Large intestine (tissue), 3 donors: ENCODE data around the gene RFX8. TPM values are rescaled to one million over a fixed set of nuclear protein-coding genes. Genes with fewer than 3 reads are reported as not detected.
"Not testable (repeated sequence)": the region's sequence is repeated elsewhere in the genome, so short reads cannot be mapped to it uniquely, and the experiment has no call there.

Source experiments
- DNase-seq, 2 donors: peaks; one replicate each; pipeline versions ENCODE4 v3.0.0 to v3.0.0-alpha.2; 2013
- H3K27ac ChIP-seq: one replicate; pipeline ENCODE4 v1.5.1; 2013; ENCODE audit warnings: low read length
- H3K27me3 ChIP-seq: 2 replicates; pipeline ENCODE4 v1.6.1; 2013; ENCODE audit warnings: low read length; ENCODE audit not compliant: control insufficient read depth, insufficient read depth
- H3K36me3 ChIP-seq: 2 replicates; pipeline ENCODE4 v1.6.1; 2013; ENCODE audit warnings: low read length; ENCODE audit not compliant: control insufficient read depth, insufficient read depth
- H3K4me1 ChIP-seq: one replicate; pipeline ENCODE4 v1.6.1; 2013; ENCODE audit warnings: low read length; ENCODE audit not compliant: control insufficient read depth, insufficient read depth
- H3K4me3 ChIP-seq: one replicate; pipeline ENCODE4 v1.5.1; 2013; ENCODE audit warnings: low read length
- H3K9me3 ChIP-seq: one replicate; pipeline ENCODE4 v1.6.1; 2013; ENCODE audit warnings: mild to moderate bottlenecking, low read depth, low read length, moderate library complexity; ENCODE audit not compliant: control insufficient read depth
- WGBS: methylation state at CpG from one replicate; pipeline ENCODE4 v1.1.5; 2013; ENCODE audit warnings: low lambda C conversion rate; ENCODE audit not compliant: insufficient coverage; 5-methylcytosine and 5-hydroxymethylcytosine counted together
- polyA plus RNA-seq: library from polyadenylated mRNA; unstranded; fragments of 120-200 nt; gene quantifications from one replicate; pipeline ENCODE4 v1.2.1, GENCODE V29; 2013

Gene RFX8
- polyA plus RNA-seq, 1 donor = 0.39 TPM

DNA sequence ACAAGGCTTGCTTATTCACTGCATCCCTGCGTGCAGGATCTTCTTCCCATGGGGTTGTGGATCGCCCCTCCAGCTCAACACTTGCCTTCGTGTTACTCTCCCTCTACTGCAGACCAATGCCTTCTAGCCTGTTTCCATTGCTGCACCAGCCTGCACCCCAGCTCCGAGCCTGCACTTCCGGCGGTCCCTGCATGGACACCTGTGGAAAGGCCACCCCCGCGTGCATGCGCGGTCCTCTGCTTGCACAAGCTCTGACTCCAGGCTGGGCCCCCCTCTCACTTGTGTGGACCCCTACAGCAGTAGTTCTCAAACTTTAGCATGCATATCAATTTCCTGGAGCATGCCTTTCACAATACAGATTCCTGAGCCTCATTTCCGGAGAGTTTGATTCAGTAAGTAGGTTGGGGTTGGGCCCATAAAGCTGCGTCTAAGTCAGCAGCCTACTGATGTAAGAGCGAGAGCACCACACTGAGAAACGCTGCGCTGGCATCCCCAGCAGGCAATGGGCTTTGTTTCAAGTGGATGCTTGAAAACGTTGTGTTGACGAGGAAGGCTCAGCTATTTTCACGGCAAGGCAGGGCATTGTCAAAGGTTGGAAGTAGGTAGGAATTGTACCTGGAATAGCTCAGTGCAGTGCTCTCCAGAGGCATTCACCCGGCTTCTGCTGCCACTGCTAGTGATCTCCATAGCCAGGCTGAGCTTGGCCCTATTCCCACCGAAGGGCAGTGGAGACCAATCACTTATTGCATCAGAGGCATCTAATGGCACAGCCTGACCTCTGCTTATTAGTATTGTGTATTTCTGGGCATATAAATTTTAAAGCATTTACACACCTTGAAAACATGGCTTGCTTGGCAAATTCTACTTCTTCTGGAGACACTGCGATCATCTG, 120.2 kb downstream of the RFX8 start:
- Histone ChIP-seq H3K9me3 (no peaks in the 10 kb centered on the region), H3K36me3 (no peaks in the 10 kb centered on the region), H3K4me1 (peaks cover 21% of the 10 kb centered on the region), H3K4me3 (no peak overlapping the region), H3K27ac (no peak overlapping the region), H3K27me3 (no peaks in the 10 kb centered on the region)
- no peak for DNase-seq
- 100% methylated on average over 3 of the region's 21 CpGs for WGBS

GRCh38 chr2:101352631-101353030, 122.3 kb downstream of the RFX8 start:
- H3K9me3 ChIP-seq, H3K4me3 ChIP-seq, H3K36me3 ChIP-seq, H3K27me3 ChIP-seq, H3K27ac ChIP-seq, DNase-seq: not testable (repeated sequence)
- peaks cover 18% of the 10 kb centered on the region for H3K4me1 ChIP-seq
- no CpG with 5 or more reads among the region's 4 CpGs for WGBS

GRCh38 chr2:101351207-101351606, 123.7 kb downstream of the RFX8 start:
- no peaks in the 10 kb centered on the region for H3K9me3 ChIP-seq
- no peak overlapping the region for H3K4me3 ChIP-seq
- no peak for DNase-seq
- H3K27me3 ChIP-seq = no peaks in the 10 kb centered on the region
- H3K36me3 ChIP-seq = no peaks in the 10 kb centered on the region
- peak overlapping the region; percentile 87 for H3K27ac ChIP-seq
- 100% methylated on average over 3 of the region's 7 CpGs for WGBS
- peaks cover 18% of the 10 kb centered on the region for H3K4me1 ChIP-seq

GRCh38 chr2:101349893-101350662, 124.8 kb downstream of the RFX8 start:
- H3K36me3 ChIP-seq = no peaks in the 10 kb centered on the region
- peaks cover 18% of the 10 kb centered on the region for H3K4me1 ChIP-seq
- no peak overlapping the region for H3K4me3 ChIP-seq
- DNase-seq = peak; percentile 87
- H3K27ac ChIP-seq = peak overlapping the region; percentile 87
- no peaks in the 10 kb centered on the region for H3K27me3 ChIP-seq
- no CpG with 5 or more reads among the region's 7 CpGs for WGBS
- H3K9me3 ChIP-seq = no peaks in the 10 kb centered on the region

GRCh38 chr2:101348883-101349282, 126.0 kb downstream of the RFX8 start:
- no peaks in the 10 kb centered on the region for H3K36me3 ChIP-seq
- WGBS = no CpG with 5 or more reads among the region's 1 CpG
- H3K27ac ChIP-seq = peak overlapping the region; percentile 87
- H3K4me1 ChIP-seq = peaks cover 18% of the 10 kb centered on the region
- no peak overlapping the region for H3K4me3 ChIP-seq
- peak; percentile 85 to 93 for DNase-seq
- H3K27me3 ChIP-seq = no peaks in the 10 kb centered on the region
- no peaks in the 10 kb centered on the region for H3K9me3 ChIP-seq

Other genes with a start within 250 kb of the RFX8 start
- 51.8 TPM for gene CNOT11, start 222.2 kb downstream of the RFX8 start, polyA plus RNA-seq
- gene RNF149, start 166.4 kb downstream of the RFX8 start, polyA plus RNA-seq = 68.9 TPM
- gene CREG2, start 87.6 kb downstream of the RFX8 start, polyA plus RNA-seq = 4.3 TPM
- 39.5 TPM for gene MAP4K4, start 222.6 kb upstream of the RFX8 start, polyA plus RNA-seq